HG02981 (cell line): Measurements from ENCODE around the gene ITGAV.

Experiments
- ATAC-seq: cut with Tn5 transposase; IDR thresholded peaks from one replicate; pipeline ENCODE4 v1.9.1; 2021; ENCODE audit warnings: mild to moderate bottlenecking, moderate library complexity; ENCODE audit not compliant: unreplicated experiment

ITGAV gene

GRCh38 chr2:186664385-186665043, 74.7 kb downstream of the ITGAV start:
- ATAC-seq = no peak

GRCh38 chr2:186669146-186669545, 79.3 kb downstream of the ITGAV start:
- no peak for ATAC-seq

- no peak for ATAC-seq
Measured at GRCh38 chr2:186670831-186671230, 81.0 kb downstream of the ITGAV start.

- no peak for ATAC-seq
Measured at GRCh38 chr2:186675380-186675779, 85.5 kb downstream of the ITGAV start.

GRCh38 chr2:186683341-186683740, 93.5 kb downstream of the ITGAV start:
- no peak for ATAC-seq

- no peak for ATAC-seq
Measured at GRCh38 chr2:186687807-186688211, 98.0 kb downstream of the ITGAV start.

- ATAC-seq = no peak
Measured at GRCh38 chr2:186688813-186689212, 99.0 kb downstream of the ITGAV start.

- no peak for ATAC-seq
Measured at GRCh38 chr2:186690786-186691185, 100.9 kb downstream of the ITGAV start.

GRCh38 chr2:186691231-186691630, 101.4 kb downstream of the ITGAV start:
- no peak for ATAC-seq

- ATAC-seq = no peak
Measured at GRCh38 chr2:186691900-186692299, 102.0 kb downstream of the ITGAV start.

- ATAC-seq = no peak
Measured at GRCh38 chr2:186693446-186693832, 103.6 kb downstream of the ITGAV start.

GRCh38 chr2:186695081-186695756, 105.4 kb downstream of the ITGAV start:
- no peak for ATAC-seq

GRCh38 chr2:186696290-186696689, 106.4 kb downstream of the ITGAV start:
- ATAC-seq = no peak

GRCh38 chr2:186696804-186697203, 106.9 kb downstream of the ITGAV start:
- no peak for ATAC-seq

GRCh38 chr2:186697536-186697935, 107.7 kb downstream of the ITGAV start:
- ATAC-seq = no peak

GRCh38 chr2:186699742-186700141, 109.9 kb downstream of the ITGAV start:
- no peak for ATAC-seq

GRCh38 chr2:186702006-186702405, 112.2 kb downstream of the ITGAV start:
- ATAC-seq = no peak

GRCh38 chr2:186702501-186702900, 112.6 kb downstream of the ITGAV start:
- ATAC-seq = no peak

GRCh38 chr2:186704897-186705296, 115.0 kb downstream of the ITGAV start:
- ATAC-seq = no peak

- ATAC-seq = no peak
Measured at GRCh38 chr2:186709529-186710450, 119.9 kb downstream of the ITGAV start.

GRCh38 chr2:186713691-186714090, 123.8 kb downstream of the ITGAV start:
- no peak for ATAC-seq

GRCh38 chr2:186714611-186715010, 124.8 kb downstream of the ITGAV start:
- ATAC-seq = no peak
